ENCODE data around the gene ATP6AP1. TPM values are rescaled to one million over a fixed set of nuclear protein-coding genes. Genes with fewer than 3 reads are reported as not detected.

ATP6AP1 gene
- total and polyA plus RNA-seq, 2 experiments from 2014 or later = 37.7 to 52.1 TPM

- H3K79me2 ChIP-seq (replicated peaks; ENCODE audit: insufficient read depth) = peaks cover 11% of the 10 kb centered on the region
- H3K4me3 ChIP-seq = peak overlapping the region; percentile 62
- H3K27me3 Mint-ChIP-seq (ENCODE audit: insufficient read depth, low read depth, poor library complexity) = peaks cover 4% of the 10 kb centered on the region
- no peak overlapping the region for H3K27ac Mint-ChIP-seq
- DNase-seq (ENCODE audit: low spot score) (no peak), ATAC-seq (no peak)
- no peaks in the 10 kb centered on the region for H3K27me3 ChIP-seq (ENCODE audit: insufficient read depth)
- H4K20me1 ChIP-seq (replicated peaks; ENCODE audit: insufficient read depth) = no peaks in the 10 kb centered on the region
- H3K4me2 ChIP-seq = peak overlapping the region; percentile 79
- peaks cover 15% of the 10 kb centered on the region for H3K36me3 Mint-ChIP-seq (ENCODE audit: low read depth)
- H2AFZ ChIP-seq = no peak overlapping the region
- no peaks in the 10 kb centered on the region; the same call in 1 of the 2 replicates for H3K4me1 ChIP-seq (ENCODE audit: insufficient read depth)
- H3K27ac ChIP-seq (ENCODE audit: low read depth) = no peak overlapping the region
- no peaks in the 10 kb centered on the region for H3F3A ChIP-seq (replicated peaks; ENCODE audit: low read depth)
- TF ChIP-seq STAT1 (IDR thresholded peaks at IDR 0.05; ENCODE audit: unreplicated experiment) = no peak
- no peak for TF ChIP-seq EZH2 (IDR thresholded peaks at IDR 0.05; ENCODE audit: low read depth, unreplicated experiment)
- no peak for TF ChIP-seq ZNF114 (CRISPR knock-in tag; IDR thresholded peaks at IDR 0.05)
- TF ChIP-seq CREB1 (CRISPR knock-in tag; IDR thresholded peaks at IDR 0.05; ENCODE audit: low read depth) = no peak
- TF ChIP-seq POLR2AphosphoS5 (IDR thresholded peaks at IDR 0.05; ENCODE audit: low read depth) = no peak
- TF ChIP-seq ZNF462 (CRISPR knock-in tag; IDR thresholded peaks at IDR 0.05) = no peak
- TF ChIP-seq ETS1 (IDR thresholded peaks at IDR 0.05) = no peak
- TF ChIP-seq EZH2phosphoT487 (IDR thresholded peaks at IDR 0.05; ENCODE audit: unreplicated experiment) = no peak
- TF ChIP-seq REST (IDR thresholded peaks at IDR 0.05; ENCODE audit: unreplicated experiment) = no peak
- no peak for TF ChIP-seq NANOG (IDR thresholded peaks at IDR 0.05; ENCODE audit: borderline replicate concordance)
- TF ChIP-seq CTCF (conservative IDR thresholded peaks at IDR 0.05; ENCODE audit: low read depth in 2 of 2) = no peak
- TF ChIP-seq ZNF331 (CRISPR knock-in tag; IDR thresholded peaks at IDR 0.05; ENCODE audit: low read depth) = no peak
- no peak for TF ChIP-seq JUNB (IDR thresholded peaks at IDR 0.05; ENCODE audit: unreplicated experiment)
- peak overlapping the region; percentile 74 for H3K4me3 Mint-ChIP-seq
- H3K9me2 ChIP-seq (ENCODE audit: insufficient read depth) = no peaks in the 10 kb centered on the region
- H3K4me1 Mint-ChIP-seq = peaks cover 15% of the 10 kb centered on the region
- H3K36me3 ChIP-seq (ENCODE audit: insufficient read depth) = no peaks in the 10 kb centered on the region
- H3K9me3 Mint-ChIP-seq = no peaks in the 10 kb centered on the region
Observed at GRCh38 chrX:154429711-154430110, 1.2 kb downstream of the ATP6AP1 start.
